ENCODE data around the gene PCDHB8.
"Not testable (repeated sequence)": the region's sequence is repeated elsewhere in the genome, so short reads cannot be mapped to it uniquely, and the experiment has no call there.

DNA sequence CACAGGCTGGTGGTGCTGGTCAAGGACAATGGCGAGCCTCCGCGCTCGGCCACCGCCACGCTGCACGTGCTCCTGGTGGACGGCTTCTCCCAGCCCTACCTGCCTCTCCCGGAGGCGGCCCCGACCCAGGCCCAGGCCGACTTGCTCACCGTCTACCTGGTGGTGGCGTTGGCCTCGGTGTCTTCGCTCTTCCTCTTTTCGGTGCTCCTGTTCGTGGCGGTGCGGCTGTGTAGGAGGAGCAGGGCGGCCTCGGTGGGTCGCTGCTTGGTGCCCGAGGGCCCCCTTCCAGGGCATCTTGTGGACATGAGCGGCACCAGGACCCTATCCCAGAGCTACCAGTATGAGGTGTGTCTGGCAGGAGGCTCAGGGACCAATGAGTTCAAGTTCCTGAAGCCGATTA, 38.4 kb downstream of the PCDHB8 start:
- TF ChIP-seq, protein P1, sequence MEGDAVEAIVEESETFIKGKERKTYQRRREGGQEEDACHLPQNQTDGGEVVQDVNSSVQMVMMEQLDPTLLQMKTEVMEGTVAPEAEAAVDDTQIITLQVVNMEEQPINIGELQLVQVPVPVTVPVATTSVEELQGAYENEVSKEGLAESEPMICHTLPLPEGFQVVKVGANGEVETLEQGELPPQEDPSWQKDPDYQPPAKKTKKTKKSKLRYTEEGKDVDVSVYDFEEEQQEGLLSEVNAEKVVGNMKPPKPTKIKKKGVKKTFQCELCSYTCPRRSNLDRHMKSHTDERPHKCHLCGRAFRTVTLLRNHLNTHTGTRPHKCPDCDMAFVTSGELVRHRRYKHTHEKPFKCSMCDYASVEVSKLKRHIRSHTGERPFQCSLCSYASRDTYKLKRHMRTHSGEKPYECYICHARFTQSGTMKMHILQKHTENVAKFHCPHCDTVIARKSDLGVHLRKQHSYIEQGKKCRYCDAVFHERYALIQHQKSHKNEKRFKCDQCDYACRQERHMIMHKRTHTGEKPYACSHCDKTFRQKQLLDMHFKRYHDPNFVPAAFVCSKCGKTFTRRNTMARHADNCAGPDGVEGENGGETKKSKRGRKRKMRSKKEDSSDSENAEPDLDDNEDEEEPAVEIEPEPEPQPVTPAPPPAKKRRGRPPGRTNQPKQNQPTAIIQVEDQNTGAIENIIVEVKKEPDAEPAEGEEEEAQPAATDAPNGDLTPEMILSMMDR (IDR thresholded peaks at IDR 0.05) = not testable (repeated sequence)
- TF ChIP-seq ZFX (IDR thresholded peaks at IDR 0.05; ENCODE audit: borderline replicate concordance) = not testable (repeated sequence)
